Measurements from ENCODE around the gene KIFAP3.

KIFAP3 gene

DNA sequence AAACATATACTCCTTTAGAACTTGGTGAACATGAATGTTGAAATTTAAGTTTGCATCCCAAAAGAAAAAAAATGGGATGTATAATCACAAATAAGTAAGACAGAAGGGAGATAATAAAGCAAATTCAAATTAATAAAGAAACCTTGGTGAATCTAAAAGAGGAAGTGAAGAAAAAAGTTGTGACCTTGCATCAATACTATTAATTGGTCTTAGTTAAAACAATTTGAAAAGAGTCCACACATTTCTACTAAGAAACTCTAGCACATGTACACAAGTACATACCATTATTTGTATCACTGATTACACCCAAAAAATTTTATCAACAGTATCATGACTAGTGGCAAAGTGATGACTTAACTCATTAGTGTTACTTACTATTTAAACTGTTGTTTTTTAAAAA lies 100.4 kb downstream of the KIFAP3 start:
- DNase-seq, result no peak

DNA sequence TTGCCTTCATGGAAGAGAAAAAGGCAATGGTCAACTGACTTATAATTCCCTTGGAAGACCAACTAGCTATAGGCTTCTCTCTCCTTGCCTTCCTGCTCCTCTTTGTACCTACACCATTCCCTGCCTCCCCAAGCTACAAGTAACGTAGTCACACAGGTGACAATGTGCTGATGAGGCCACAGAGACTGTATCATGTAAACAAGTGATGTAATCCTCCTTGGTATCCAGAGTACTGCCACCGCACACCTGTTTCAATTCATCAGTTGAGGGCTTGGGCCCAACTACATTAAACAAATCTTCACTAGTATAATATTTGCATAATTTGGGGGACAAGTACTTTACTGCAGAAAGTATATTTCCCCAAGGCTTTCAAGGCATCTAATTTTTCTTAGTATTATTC lies 104.4 kb downstream of the KIFAP3 start:
- no peak for DNase-seq

DNA sequence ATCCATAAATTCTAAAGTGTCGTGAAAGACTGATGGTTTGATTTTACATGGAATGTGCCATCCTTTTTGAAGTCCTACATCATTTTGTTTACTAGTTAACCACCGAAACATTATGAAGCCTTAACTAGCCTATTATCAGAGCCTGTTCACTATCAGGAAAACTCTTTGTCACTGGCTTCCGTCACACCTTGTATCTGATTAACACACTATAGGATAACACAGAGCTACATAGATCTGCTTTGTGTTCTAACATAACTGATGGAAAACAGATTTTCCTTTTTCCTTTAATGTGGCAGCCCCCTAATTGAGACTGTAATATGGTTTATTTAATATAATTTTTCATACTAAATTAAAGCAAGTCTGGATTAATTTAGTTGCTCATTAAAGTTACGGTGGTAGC lies 106.3 kb downstream of the KIFAP3 start:
- DNase-seq, result no peak

DNA sequence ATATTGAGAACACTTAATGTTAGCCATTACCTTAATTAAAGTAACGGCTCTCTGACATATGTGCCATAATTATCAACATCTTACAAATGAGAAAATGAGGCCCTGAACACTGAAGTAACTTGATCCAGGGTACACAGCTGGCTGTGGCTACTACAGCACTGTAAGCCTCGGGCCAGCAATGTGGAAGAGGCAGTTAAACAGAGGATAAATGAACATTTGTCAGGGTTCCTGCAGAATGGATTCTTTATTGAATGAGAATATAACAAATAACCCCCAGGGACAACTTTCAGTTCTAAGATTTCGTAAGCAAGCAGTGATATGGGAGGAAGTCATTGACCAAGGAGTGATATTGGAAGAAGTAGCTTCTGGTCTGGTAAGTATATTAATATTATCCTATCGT lies 110.3 kb downstream of the KIFAP3 start:
- DNase-seq, result peak; percentile 11

DNA sequence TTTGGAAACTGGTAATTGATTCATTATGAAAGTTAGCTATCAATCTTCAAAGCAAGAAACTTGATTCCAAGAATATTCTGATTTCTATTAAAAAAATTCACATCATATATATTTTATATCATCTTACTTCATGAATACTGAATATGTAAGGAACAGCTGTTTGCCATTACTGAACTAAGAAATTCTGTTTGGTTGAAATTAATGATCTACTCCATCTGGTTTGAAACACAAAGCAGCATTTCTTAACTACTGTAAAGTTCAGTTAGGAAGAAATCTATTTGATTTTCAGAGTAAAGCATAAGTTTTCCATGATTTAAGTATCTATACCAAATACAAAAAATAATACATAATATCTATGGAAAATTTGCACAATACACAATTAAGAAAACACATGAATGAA lies 114.8 kb downstream of the KIFAP3 start:
- no peak for DNase-seq

DNA sequence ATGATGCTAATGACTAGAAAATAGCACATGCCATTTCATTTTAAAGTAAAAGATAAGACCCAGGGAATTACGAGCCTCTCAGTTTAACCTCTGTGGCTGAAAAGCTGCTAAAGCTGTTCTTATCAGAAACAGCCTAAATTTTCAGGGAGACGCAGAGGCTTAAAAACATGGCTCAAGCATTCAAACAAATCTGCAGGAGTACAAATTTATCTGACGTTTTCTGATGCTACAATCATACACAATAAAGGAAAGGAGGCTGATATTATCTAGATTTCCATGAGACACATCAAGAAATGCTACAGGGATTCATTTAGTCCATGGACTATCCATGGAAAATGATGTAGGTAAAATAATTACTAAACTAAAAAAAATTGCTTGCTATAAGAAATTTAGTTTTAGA lies 115.5 kb downstream of the KIFAP3 start:
- no peak for DNase-seq

DNA sequence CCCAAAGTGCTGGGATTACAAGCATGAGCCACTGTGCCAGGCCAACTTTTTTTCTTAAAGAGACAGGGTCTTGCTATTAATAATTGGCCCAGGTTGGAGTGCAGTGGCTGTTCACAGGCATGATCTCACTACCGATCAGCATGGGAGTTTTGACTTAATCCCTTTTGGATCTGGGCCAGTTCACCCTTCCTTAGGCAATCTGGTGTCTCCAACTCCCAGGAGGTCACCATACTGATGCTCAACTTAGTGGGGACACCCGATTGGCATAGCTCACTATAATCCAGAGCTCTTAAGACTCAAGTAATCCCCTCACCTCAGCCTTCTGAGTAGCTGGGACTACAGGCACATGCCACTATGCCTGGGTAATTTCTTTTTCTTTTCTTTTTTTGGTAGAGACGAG lies 116.6 kb downstream of the KIFAP3 start:
- no peak for DNase-seq

DNA sequence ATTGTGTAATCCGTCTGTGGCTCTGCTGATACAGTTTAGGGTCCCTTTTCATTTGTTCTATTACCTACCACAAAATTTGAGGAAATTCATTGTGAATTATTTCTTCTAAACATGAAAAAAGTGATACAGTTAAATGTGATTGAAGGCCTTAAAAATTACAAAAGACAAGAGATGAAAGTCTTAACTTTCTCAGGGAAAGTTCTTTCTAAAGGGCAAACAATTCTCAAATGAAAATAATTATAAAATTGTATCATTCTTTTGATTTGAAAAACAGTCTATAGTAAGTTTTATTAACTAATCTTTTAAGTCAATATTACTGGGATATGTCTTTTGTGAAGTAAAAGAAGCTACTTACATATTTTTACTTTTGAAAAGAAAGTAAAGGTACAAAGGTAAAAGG lies 123.4 kb downstream of the KIFAP3 start:
- DNase-seq, result no peak

DNA sequence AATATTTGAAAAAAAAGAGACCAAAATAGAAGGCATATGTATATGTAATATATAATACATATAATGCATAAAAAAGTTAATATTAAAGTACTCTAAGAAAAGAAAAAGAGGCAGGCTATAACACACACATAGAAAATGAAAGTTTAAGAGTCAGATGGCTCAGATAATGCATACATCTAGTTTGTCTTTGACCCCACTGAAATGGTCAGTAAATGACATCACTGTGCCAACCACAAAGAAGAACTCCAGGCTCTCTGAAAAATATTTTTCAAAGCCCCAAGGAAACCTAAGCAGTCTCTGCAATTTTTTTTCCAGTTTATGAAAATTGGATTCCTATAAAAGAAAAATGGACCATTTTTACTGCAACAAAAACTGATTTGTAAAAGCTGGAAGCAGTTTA lies 125.4 kb downstream of the KIFAP3 start:
- no peak for DNase-seq

DNA sequence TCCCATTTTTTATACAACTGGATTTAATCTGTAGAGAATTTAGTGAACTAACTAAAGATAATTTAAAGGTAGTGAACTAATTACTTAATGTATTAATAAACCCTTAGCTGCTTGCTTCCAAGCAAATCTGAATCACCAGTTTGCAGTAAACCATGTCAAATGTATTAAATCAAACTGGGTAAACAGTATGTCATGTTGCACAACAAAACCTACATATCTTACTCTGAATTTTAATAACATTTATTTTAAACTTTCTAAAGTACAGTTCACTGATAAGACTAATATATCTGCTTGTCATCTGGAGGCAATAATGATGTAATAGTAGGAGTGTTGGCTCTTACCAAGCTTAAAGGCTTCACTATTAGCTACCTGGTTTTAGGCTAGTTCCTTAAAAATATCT lies 128.3 kb downstream of the KIFAP3 start:
- no peak for DNase-seq

DNA sequence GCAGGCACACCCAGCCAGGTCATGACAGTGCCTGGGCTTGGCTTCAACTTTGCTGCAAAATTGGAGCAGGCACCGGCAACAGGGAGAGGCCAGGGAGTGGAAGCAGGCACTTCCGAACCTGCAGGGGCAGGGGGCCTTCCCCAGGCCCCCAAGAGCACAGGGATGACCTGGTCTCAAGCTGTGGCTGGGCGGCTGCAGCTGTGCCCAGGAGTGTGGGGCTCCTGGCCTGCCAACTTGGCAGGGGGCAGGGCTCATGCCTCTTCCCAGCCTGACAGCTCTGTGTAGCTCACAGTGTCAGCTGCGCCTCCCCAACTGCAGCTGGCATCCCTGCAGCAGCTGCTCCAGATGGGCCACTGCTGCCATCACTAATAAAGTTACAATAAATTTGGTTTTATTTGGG lies 129.3 kb downstream of the KIFAP3 start:
- DNase-seq, result no peak

DNA sequence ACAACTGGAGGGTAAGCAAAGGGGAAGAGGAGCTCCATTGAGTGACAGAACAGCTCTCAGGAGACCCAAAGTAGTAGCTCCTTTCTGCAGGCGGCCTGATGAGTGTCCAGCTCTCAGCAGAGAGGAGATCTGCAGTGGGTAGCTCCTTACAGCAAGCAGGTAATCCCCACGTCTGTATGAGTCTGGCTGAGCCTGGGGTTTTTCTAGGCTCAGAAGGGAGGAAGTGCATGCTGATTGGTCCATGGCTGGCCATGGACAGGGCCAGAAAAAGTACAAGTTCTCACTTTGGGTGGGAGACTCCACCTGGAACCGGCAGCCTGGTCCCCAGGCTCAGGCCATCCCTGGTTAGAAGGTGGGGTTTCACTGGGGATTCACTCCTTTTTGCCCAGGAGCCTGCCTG lies 129.9 kb downstream of the KIFAP3 start:
- no peak for DNase-seq

DNA sequence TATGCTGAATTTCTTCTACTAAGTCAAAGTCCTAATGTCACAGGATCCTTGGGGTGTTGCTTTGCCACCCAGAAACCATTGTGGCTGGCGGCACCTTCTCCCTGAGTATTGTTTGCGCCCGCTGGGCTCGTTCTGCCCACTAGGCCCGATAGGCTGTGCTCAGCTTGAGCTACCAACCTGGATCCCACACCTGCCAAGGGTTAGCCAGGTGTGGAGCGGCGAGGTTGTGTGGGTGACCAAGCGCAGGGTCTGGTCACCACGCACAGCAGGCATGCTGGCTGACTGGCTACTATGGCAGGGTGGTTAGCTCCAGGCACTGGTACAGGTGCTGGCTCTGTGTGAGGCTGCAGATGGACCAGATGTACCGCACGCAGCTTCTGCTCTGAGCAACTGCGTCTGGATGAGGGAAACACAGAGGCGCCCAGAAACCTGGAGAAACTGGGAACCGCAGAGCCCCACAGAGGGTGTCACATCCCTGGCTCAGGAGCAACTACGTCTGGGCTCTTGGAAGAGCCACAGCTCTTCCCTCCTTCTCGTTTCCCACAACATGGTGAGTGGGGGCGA lies 130.4 kb downstream of the KIFAP3 start:
- DNase-seq, result no peak

DNA sequence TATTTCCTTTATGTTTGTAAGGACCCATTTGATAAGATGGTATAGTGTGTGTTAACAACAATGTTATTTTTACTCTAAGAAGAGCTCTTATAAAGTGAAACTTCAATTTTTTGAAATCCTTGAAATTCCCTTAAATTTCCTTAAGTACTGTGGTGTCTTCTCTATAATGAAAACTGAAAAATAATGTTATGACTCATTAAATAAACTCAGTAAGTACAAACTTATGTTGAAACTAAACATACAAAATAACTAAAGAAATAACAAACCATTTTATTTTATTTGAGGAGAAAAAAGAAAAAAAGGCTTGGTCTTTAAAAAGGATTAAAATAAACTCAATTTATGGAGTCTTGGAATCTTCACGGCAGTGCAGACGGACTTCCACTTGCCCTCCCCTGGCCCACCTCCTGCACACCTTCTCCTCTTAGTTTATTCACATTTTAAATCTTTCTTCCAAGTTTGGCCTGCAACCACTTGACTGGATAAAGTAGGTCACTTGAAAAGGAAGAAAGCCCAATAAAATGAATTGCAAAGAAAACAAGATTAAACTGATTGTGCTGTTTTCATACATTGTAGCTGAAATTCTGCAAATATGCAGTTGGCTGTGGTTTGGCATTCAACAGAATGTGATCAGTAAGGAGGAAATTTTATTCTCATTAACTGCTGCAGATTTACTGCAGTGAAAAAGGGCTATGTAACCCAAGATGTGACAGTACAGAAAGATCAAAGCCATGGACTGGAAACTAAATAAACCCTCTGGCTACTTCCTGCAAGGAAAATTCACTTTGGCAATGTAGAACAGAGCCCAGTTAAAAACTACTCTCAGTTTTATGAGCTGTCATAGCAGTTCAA lies 132.3 kb downstream of the KIFAP3 start:
- DNase-seq, result no peak

DNA sequence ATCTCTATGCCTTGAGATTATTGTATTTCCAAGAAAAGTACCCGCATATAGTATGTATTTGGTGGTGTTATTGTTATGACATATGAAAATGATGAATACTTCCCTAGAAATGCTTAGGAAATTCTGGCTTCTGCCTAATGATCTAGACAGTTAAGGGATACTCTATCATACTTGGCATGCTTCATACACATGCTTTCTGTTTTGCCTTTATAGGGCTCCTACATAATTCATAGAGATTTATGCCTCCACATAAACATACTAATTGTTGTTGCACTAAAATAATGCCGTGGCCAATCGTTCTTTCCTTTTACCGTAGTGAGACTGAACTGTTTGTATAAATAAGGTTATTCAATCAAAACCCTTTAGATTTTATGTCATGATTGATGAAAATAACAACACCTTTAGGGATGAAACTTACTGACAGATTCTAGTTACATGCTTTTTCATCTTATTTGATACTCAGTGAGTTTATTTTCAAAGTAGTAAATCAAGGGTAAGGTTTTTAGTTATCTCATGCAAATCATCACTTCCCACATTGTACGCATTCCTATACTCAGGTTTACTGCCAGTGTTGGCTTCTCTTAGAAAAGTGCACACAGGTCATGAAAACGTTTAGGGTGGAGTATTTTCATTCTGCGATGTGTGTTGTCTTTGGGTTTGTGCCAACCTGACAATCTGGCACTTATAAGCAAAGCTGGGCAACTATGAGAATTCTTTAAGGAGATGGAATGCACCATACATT lies 140.3 kb downstream of the KIFAP3 start:
- DNase-seq, result no peak

DNA sequence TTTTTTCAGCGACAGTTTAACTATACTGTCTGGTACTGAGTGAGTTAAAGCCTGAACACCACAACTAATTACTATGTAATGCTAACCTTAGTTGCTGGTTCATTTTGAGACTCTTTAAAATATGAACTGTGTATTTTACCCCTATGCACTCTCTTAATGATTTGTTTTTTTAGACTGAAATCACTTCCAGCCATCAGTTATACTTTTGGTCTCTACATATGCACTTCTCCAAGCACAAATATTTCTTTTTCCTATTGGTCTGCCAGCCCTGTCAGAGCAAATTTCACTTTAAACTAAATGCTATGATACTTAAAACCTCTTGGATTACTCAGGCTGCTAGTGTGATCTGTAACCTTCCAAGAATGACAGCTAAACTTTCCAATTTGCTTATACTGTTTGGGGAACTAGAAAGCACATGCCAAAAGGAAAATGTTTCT lies 142.7 kb downstream of the KIFAP3 start:
- no peak for DNase-seq

DNA sequence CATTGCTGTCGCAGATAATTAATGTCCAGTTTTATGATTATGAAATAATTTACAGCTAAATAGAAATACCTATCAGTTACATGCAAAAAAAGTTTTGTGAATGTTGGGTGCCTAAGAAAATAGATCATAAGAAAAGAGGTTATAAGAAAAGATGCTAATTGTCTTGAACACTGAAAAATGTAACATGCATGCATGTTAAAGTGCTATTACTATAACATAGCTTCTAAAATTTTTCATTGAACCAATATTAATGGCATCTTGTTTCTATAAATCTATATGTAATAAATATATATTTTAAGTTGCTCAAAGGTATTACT lies 145.3 kb downstream of the KIFAP3 start:
- DNase-seq, result no peak

DNA sequence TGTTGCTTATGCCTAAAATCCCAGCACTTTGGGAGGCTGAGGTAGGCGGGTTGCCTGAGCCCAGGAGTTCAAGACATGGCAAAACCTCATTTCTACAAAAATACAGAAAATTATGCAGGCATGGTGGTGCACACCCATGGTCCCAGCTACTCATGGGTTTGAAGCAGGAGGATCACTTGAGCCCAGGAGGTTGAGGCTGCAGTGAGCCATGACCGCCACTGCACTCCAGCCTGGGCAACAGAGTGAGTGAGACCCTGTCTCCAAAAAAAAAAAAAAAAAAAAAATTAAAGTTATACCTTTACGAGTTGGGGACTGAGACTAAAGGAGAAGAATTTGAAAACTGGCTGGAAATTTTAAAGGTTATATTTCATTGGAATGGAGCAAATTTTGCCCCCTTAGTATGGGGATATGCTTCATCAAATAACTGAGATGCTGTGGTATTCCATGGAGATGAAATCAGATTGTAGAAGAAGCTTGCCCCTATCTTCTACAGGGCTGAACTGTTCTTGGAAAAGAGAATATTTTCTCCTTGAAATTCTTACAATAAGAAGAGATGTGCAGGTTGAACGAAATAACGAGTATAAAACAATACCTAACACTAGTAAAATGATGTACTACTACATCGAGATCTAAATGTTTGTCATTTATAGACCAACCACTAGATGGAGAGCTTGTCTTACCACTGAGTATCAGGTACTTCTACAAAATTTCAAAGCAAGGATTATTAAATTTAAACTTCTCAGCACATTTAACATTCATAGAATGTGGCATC lies 145.9 kb downstream of the KIFAP3 start:
- DNase-seq, result peak; percentile 61

DNA sequence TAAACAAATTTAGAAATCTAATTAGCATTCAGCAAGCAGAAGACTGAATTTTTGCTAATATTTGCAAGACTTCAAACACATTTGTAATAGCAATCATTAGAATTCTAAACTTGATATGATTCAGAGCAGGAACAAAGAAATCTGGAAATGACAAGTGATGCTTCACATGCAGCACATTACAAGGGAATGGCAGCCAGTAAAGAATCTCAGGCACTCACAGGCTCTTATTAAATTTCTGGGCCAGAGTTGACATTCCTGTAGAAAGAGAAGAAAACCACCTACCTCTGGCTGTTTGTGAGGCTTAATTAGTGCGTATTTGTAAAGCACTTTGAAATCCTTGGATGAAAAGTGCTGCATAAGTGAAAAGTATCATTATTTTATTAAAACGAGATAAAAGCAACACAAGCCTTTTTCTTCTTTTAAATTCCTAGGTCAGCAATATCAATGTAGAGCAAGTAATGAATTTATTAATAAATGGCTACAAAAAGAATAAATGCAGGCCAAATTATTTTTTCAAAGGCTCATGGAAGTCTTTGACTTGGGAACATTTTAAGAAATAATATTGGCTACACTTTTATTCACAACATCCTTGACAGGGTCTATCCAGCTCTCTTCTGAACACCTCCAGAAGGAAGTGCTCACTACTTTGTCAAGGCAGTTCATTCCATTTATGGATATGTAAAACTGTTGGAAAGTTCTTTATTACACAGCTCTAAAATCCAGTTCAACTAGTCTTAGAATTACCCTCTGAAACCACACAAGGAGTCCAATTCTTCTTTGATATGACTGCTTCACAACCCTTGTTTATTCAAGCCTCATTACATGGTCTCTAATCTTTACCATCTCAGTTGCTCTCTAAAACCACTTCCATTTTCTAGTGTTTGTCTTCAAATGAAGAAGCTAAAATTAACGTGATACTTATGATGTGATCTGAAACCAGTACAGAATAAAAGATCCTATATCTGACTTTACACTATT lies 148.7 kb downstream of the KIFAP3 start:
- peak; percentile 37 for DNase-seq

DNA sequence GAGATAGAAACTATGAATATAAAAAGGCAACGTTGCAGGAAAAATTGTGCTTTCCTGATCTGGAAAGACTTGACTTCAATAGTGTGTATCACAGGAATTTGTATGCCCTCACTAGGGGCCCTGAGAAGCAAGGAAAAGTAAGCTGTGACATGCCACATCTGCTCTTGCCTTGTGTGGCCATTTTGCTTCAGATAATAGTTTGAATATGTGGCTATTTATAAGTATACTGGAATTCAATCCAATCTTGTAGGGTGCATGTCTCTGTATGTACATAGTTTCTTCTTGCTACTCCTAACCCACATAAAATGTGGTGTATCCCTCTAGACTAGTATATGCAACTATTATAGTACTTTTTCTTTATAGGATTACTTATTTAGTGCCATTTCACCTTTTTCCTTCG lies 149.7 kb downstream of the KIFAP3 start:
- no peak for DNase-seq

DNA sequence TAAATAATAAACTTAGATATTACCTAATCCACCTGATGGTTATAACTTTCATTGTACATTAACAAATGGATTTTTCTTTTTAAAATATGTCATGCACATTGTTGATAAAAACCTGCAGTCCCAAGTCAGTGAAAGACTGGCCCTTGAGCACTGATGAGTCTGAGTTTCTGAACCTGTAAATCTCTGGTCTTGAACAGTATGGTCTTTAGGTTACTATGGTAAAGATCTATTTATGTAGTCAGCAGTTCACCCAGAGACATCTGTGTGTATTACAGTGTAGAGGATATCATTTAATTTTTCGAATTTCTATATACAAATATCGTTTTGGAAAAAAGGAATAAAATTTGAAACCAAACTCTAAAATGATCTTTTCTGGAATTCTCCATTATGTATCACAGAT lies 150.4 kb downstream of the KIFAP3 start:
- no peak for DNase-seq

DNA sequence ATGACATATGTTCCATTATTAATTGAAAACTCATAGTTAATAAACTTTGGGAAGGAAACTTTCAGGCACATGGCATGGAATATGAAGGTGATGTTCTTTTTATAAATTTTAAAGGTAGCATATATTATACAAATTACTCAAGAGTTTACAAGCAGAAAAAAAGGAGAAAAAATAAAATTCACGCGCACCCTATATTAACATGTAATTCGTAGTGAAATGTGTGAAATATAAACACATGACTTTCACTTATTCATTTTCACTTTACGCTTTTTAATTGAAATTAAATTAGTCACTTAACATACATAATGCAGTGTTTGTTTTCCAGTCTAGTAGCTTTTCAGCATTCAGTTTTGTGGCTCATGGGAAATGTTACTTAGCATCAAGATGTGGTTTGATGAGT lies 153.4 kb downstream of the KIFAP3 start:
- no peak for DNase-seq

Measured in NCI-H1105 treated with DMSO at 0.1 percent for 48 hours (cell line).